Activated naive CD4-positive, alpha-beta T cell treated with anti-CD3 and anti-CD28 coated beads for 36 hours (primary cell): ENCODE data around the gene CRISP1. TPM values are rescaled to one million over a fixed set of nuclear protein-coding genes. Genes with fewer than 3 reads are reported as not detected.

Experiments
- CTCF ChIA-PET: fragments of 350-600 bp; sonication (Branson Sonifier 250); formaldehyde crosslinking; loops from one replicate; lab custom pipeline; 2021; ENCODE audit warnings: antibody characterized with exemption; lab: Charles Lee
- DNase-seq: peaks from one replicate; pipeline ENCODE4 v3.0.0-alpha.2; 2020
- H3K27ac Mint-ChIP-seq: one replicate; pipeline ENCODE4 v1.8.0; 2021; ENCODE audit warnings: mild to moderate bottlenecking, mixed read lengths
- H3K27me3 Mint-ChIP-seq: one replicate; pipeline ENCODE4 v1.8.0; 2021; ENCODE audit warnings: low read depth, mixed read lengths
- H3K36me3 Mint-ChIP-seq: one replicate; pipeline ENCODE4 v1.8.0; 2021; ENCODE audit warnings: low read depth, mixed read lengths
- H3K4me1 Mint-ChIP-seq: one replicate; pipeline ENCODE4 v1.8.0; 2021; ENCODE audit warnings: low read depth, mixed read lengths
- H3K4me3 Mint-ChIP-seq: one replicate; pipeline ENCODE4 v1.8.0; 2021; ENCODE audit warnings: mild to moderate bottlenecking, moderate library complexity, mixed read lengths
- H3K9me3 Mint-ChIP-seq: one replicate; pipeline ENCODE4 v1.8.0; 2021; ENCODE audit warnings: mixed read lengths
- intact Hi-C: fragments of 100-400 bp; cut with micrococcal nuclease; formaldehyde crosslinking; loops from one replicate; pipeline ENCODE4 v1.15.1; 2023
- total RNA-seq, 2 experiments: library from RNA; stranded (reverse); gene quantifications; one replicate each; pipeline ENCODE4 v1.2.3, GENCODE V29; 2021

CRISP1 gene
- total RNA-seq, 2 experiments from 2014 or later: not detected

DNA sequence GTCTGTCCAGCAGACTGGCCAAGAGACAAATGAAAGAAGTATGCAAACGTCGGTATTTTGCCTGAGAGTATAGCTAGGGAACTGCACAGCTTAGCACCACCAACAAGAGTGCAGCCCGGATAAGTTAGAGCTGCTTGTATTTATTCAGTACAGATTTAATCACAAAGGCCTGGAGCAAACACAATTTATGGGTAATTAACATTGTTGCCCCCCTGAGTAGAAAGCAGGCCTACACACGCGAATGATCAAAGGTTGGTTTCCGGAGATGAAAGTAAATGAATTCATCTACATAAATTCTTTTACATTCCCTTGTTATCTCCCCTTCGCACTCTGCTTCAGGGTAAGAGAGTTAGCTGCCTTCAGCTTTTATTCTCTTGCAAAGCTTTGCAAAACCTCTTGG, 24.7 kb upstream of the CRISP1 start:
- H3K27ac Mint-ChIP-seq: no peak overlapping the region
- peaks cover 2% of the 10 kb centered on the region for H3K27me3 Mint-ChIP-seq
- H3K9me3 Mint-ChIP-seq: peaks cover 12% of the 10 kb centered on the region
- no peaks in the 10 kb centered on the region for H3K4me1 Mint-ChIP-seq
- H3K4me3 Mint-ChIP-seq: no peak overlapping the region
- DNase-seq: no peak
- CTCF ChIA-PET: no interaction called here
- no peaks in the 10 kb centered on the region for H3K36me3 Mint-ChIP-seq
- intact Hi-C loops: no loop called here

DNA sequence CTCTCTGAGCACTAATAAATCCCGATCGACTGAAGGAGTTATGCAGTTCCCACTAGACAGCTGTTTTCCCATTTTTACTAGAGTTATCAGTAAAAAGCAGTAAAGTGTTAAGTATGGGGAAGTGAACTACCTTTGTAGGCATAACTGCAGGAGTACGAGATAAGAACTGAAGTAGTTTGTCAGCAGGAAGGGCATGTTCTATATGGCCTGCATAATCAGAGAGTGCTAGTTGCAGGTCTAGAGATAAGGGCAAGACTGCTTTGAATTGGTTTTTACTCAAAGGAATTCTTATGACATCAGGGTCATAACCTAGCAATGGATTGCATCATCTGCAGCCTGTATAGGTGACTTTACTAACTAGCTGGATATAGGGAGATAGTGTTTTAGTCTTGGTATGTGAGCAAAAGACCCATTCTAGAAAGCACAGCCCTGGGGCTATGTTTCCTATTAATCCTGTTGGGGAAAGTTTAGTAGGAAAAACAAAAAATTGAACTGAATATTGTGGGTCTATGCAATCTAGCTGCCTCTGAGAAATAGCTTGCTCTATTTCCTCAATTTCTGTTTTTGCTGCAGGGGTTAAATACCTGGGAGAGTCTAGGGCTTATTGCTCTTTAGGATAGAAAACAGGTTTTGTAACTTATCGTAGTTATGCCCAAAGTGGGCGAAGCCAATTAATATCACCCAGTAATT, 22.6 kb upstream of the CRISP1 start:
- Mint-ChIP-seq H3K27me3 (peaks cover 2% of the 10 kb centered on the region), H3K9me3 (peaks cover 9% of the 10 kb centered on the region), H3K4me3 (no peak overlapping the region), H3K27ac (no peak overlapping the region), H3K4me1 (no peaks in the 10 kb centered on the region), H3K36me3 (no peaks in the 10 kb centered on the region)
- CTCF ChIA-PET: no interaction called here
- intact Hi-C loops: no loop called here
- no peak for DNase-seq

DNA sequence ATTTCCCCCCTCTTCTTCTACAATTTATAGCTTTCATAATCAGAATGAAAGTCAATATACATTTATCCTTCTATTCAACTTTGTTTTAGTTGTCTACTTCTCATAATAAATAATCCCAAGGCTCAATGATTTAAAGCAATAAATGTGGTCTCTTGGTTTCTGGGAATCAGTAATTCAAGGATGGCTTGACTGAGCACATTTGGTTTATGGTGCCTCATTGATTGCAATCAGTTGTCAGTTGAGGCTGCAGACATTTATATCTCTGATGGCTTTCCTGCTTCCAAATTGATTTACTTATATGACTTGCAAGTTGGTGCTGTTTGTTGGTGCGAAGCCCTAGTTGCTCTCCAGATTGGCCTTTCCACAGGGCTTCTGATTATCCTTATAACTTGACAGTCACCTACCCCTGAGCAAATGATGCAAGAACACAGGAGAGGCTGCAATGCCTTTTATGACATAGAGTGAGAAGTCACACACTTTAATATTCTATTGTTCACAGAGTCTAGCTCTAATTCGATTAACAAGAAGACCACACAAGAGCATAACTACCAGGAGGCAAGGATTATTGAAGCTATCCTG, 2.7 kb upstream of the CRISP1 start:
- intact Hi-C loops: no loop called here
- no peaks in the 10 kb centered on the region for H3K4me1 Mint-ChIP-seq
- CTCF ChIA-PET: no interaction called here
- no peaks in the 10 kb centered on the region for H3K27me3 Mint-ChIP-seq
- no peaks in the 10 kb centered on the region for H3K36me3 Mint-ChIP-seq
- H3K27ac Mint-ChIP-seq: no peak overlapping the region
- no peak for DNase-seq
- H3K9me3 Mint-ChIP-seq: no peaks in the 10 kb centered on the region
- no peak overlapping the region for H3K4me3 Mint-ChIP-seq

DNA sequence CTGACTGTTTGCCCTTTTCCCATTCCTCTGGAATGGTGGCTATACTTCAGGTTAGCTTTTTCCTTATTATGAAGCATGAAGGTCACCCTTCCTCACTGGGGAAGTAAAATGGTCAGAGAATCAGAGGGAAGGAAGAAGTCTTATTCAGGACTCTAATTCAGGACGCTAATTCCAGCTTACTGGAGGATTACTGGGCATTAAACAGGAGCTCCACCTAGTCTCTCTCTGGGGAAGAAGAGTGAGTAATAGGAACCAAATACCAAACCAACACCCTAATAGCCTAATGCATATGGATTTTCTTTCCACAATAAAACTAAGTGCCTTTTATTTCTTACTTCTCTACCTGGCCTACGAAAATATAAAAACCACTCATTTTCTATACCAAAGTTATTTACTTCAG, 10.1 kb downstream of the CRISP1 start:
- CTCF ChIA-PET: interaction anchor here (1.0 kb wide), 1 partner anchor 233 kb away, joined by 3 read pairs; no protein-coding TSS in a partner anchor
- Mint-ChIP-seq H3K27me3 (peaks cover 2% of the 10 kb centered on the region), H3K4me1 (no peaks in the 10 kb centered on the region)

DNA sequence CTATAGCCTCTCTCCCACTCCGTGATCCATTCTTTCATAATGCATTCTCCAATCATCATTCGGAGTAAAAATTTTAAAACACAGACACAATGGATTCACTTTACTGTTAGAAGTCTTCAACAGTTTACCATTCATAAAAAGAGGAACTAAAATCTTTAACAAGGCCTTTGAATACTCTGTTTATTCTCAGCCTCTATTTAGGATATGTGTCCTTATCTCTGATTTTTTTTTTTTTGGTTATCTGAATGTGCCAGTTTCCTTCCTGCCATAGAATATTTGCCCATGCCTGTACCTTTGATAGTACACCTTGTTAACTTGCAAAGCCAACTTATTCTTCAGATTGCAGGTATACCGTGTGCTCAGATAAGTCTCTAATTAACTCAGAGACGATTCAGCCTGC, 11.1 kb downstream of the CRISP1 start:
- no peaks in the 10 kb centered on the region for H3K9me3 Mint-ChIP-seq
- peaks cover 2% of the 10 kb centered on the region for H3K27me3 Mint-ChIP-seq
- H3K4me1 Mint-ChIP-seq: no peaks in the 10 kb centered on the region
- intact Hi-C loops: no loop called here
- no peak overlapping the region for H3K4me3 Mint-ChIP-seq
- DNase-seq: no peak
- H3K36me3 Mint-ChIP-seq: no peaks in the 10 kb centered on the region
- no peak overlapping the region for H3K27ac Mint-ChIP-seq
- CTCF ChIA-PET: interaction anchor here (0.7 kb wide), 1 partner anchor 250 kb away, joined by 9 read pairs; no protein-coding TSS in a partner anchor

More for the DNA sequence above, 10.1 kb downstream of the CRISP1 start:
- intact Hi-C loops: no loop called here
- H3K36me3 Mint-ChIP-seq: no peaks in the 10 kb centered on the region
- DNase-seq: no peak
- no peaks in the 10 kb centered on the region for H3K9me3 Mint-ChIP-seq
- H3K4me3 Mint-ChIP-seq: no peak overlapping the region
- no peak overlapping the region for H3K27ac Mint-ChIP-seq

DNA sequence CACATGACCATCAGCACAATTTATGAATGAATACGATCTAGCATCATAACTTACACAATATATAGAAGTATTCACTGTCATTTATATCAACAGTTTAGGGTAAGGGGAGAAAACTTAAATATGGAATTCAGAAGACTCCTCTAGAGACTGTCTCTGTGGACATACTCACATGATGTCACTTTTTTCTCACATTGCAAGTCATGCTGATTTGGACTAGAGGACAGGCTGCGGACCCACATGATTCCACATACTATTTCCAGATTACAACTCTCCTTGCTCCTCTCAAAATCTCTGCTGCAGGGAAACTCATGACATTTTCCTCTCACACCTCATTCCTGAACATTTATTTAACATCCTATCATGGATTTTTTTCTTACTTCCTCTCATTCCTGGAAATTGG, 13.4 kb downstream of the CRISP1 start:
- no peak overlapping the region for H3K27ac Mint-ChIP-seq
- CTCF ChIA-PET: no interaction called here
- no peaks in the 10 kb centered on the region for H3K4me1 Mint-ChIP-seq
- no peaks in the 10 kb centered on the region for H3K9me3 Mint-ChIP-seq
- intact Hi-C loops: no loop called here
- H3K27me3 Mint-ChIP-seq: peaks cover 2% of the 10 kb centered on the region
- H3K36me3 Mint-ChIP-seq: no peaks in the 10 kb centered on the region
- no peak overlapping the region for H3K4me3 Mint-ChIP-seq
- no peak for DNase-seq

DNA sequence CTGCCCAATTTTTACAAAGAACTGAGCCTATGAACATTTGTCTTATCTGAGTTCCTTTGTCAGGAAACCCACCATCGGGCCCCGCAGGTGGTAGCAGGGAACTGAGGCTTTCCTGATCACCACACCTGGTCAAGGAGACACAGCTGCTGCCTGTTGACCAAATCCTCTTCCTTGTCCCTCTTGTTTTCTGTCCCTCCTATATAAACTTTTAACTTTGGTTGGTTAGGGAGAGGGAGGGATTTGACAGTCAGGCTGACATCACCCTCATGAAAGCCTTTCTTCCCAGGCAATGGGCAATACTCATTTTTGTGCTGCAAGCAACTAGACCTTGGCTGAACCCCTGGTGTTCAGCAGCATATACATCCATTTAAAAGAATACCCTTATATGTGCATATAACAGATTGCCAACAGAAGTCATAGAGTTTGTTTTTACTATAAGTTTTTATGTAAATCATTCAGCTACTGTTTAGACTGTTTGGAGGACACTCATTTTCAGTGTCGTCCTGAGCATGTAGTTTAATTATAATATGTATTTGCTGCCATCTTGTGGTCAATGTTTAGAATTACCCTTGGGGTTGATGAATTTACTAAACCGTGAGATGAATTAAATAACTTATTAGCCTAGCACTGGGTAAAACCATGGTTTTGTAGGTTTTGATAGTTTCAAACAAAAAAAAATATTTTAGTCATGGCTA, 17.0 kb downstream of the CRISP1 start:
- H3K4me1 Mint-ChIP-seq: no peaks in the 10 kb centered on the region
- intact Hi-C loops: loop anchor here (1.0 to 5.0 kb wide), 4 partner anchors 226 to 387 kb away; partner anchors contain the start of genes CENPQ and MMUT

DNA sequence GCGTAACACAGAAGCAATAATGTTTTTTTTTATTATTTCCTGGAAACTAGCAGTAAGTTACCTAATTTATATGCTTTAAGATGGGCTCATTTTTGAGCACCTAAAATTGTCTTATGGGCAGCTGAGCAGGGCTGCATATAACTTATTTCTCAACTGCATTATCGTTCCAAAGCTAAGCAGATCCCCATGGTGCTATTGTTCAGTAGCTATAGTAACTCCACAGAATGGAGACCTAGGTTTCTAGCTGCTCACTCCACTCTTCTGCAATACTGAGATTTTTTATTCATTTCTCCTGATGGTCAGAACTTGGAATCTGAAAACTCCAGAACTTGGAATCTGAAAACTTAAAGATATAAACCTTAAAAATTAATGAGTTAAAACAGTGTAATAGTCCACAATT, 18.7 kb downstream of the CRISP1 start:
- intact Hi-C loops: loop anchor here (5.0 kb wide), 1 partner anchor 385 kb away; the partner anchor contains the start of genes CENPQ and MMUT
- peaks cover 2% of the 10 kb centered on the region for H3K27me3 Mint-ChIP-seq
- CTCF ChIA-PET: interaction anchor here (0.6 kb wide), 1 partner anchor 1668 kb away, joined by 3 read pairs; no protein-coding TSS in a partner anchor

More for the DNA sequence above, 17.0 kb downstream of the CRISP1 start:
- Mint-ChIP-seq H3K27ac (no peak overlapping the region), H3K4me3 (no peak overlapping the region), H3K36me3 (no peaks in the 10 kb centered on the region), H3K9me3 (no peaks in the 10 kb centered on the region), H3K27me3 (peaks cover 2% of the 10 kb centered on the region)
- DNase-seq: no peak
- CTCF ChIA-PET: interaction anchor here (1.0 to 1.8 kb wide), 5 partner anchors 17 to 317 kb away, joined by 3 to 10 read pairs (median 3); no protein-coding TSS in a partner anchor

DNA sequence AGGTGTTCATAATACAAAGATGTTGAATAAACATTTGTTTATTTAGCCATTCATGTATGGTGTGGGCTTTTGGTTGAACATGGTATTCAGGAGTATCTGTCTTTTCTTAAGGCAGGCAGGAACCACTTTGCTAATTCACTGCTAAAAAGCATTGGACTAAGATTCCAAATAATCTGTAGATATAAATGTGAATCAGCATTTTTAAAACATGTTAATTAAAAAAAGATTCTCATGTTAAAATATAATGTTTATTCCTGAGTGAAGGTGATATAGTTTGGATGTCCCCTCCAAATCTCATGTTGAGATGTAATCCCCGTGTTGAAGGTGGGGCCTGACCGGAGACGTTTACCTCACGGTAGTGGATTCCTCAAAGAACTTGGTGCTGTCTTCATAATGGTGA, 19.3 kb downstream of the CRISP1 start:
- H3K4me1 Mint-ChIP-seq: no peaks in the 10 kb centered on the region
- H3K27ac Mint-ChIP-seq: no peak overlapping the region
- H3K27me3 Mint-ChIP-seq: peaks cover 4% of the 10 kb centered on the region
- no peak overlapping the region for H3K4me3 Mint-ChIP-seq
- intact Hi-C loops: loop anchor here (5.0 kb wide), 1 partner anchor 385 kb away; the partner anchor contains the start of genes CENPQ and MMUT
- no peak for DNase-seq
- no peaks in the 10 kb centered on the region for H3K36me3 Mint-ChIP-seq
- H3K9me3 Mint-ChIP-seq: no peaks in the 10 kb centered on the region
- CTCF ChIA-PET: interaction anchor here (0.6 kb wide), 1 partner anchor 197 kb away, joined by 3 read pairs; no protein-coding TSS in a partner anchor

More for the DNA sequence above, 18.7 kb downstream of the CRISP1 start:
- Mint-ChIP-seq H3K27ac (no peak overlapping the region), H3K9me3 (no peaks in the 10 kb centered on the region), H3K36me3 (no peaks in the 10 kb centered on the region), H3K4me3 (no peak overlapping the region), H3K4me1 (no peaks in the 10 kb centered on the region)
- no peak for DNase-seq

DNA sequence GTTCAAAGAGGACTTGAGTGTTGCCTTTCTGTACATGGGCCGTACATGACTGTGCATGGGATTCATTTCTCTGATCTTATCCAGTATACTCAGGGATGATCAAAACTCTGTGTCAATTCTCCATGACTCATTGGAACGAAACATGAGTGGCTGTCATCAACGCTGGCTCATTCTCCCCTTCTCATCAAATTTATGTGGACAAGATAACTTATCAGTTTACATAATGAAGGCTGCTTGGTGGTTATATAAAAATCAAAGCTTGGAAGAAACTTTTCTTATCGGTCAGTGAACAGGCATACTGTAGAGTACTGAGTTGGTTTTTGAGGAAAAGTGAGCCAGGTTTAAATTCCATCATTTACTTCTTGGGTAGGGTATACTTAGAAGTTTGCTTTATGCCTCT, 24.9 kb downstream of the CRISP1 start:
- Mint-ChIP-seq H3K4me3 (no peak overlapping the region), H3K36me3 (no peaks in the 10 kb centered on the region), H3K4me1 (no peaks in the 10 kb centered on the region), H3K9me3 (no peaks in the 10 kb centered on the region), H3K27ac (no peak overlapping the region), H3K27me3 (peaks cover 4% of the 10 kb centered on the region)
- intact Hi-C loops: no loop called here
- no peak for DNase-seq
- CTCF ChIA-PET: no interaction called here

DNA sequence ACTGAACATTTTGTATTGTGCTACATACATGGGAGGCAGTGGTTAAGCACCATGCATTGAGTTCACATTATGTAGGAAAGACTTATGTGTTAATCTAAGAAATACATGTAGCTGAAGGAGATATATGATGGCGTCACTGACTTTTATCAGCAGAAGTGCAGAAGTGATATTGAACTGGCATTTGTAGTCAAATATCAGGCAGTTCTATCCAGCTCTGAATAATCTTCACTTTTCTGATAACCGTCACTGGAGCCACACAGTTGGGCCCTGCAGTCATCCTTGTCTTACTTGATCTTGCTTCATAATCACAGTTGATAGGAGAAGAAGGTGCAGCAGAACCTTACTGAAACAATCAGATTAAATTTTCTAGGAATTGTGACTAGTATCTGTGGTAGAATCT, 26.4 kb downstream of the CRISP1 start:
- no peak for DNase-seq
- CTCF ChIA-PET: no interaction called here
- Mint-ChIP-seq H3K36me3 (no peaks in the 10 kb centered on the region), H3K27ac (no peak overlapping the region), H3K9me3 (no peaks in the 10 kb centered on the region), H3K4me3 (no peak overlapping the region), H3K4me1 (no peaks in the 10 kb centered on the region), H3K27me3 (peaks cover 4% of the 10 kb centered on the region)
- intact Hi-C loops: no loop called here

DNA sequence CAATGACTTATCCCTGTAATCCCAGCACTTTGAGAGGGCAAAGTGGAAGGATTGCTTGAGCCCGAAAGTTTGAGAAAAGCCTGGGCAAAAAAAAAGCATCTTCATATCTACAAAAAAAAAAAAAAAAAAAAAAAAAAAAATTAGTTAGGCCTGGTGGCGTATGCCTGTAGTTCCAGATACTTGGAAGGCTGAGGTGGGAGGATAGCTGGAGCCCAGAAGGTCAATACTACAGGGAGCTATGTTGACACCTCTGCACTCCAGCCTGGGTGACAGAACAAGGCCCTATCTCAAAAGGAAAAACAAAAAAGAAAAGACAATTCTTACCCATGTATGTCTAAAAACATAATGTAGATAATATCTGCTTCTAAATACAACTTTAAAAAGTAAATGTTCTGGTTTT, 27.2 kb downstream of the CRISP1 start:
- Mint-ChIP-seq H3K36me3 (no peaks in the 10 kb centered on the region), H3K4me1 (no peaks in the 10 kb centered on the region), H3K27me3 (peaks cover 4% of the 10 kb centered on the region), H3K9me3 (no peaks in the 10 kb centered on the region), H3K27ac (no peak overlapping the region), H3K4me3 (no peak overlapping the region)
- no peak for DNase-seq
- CTCF ChIA-PET: interaction anchor here (0.6 kb wide), 1 partner anchor 129 kb away, joined by 3 read pairs; no protein-coding TSS in a partner anchor
- intact Hi-C loops: no loop called here
